ENCODE results near the gene AP3B1.
A peak's percentile ranks its signal among the peaks of the same experiment; 100 is the strongest.

Gene AP3B1

DNA sequence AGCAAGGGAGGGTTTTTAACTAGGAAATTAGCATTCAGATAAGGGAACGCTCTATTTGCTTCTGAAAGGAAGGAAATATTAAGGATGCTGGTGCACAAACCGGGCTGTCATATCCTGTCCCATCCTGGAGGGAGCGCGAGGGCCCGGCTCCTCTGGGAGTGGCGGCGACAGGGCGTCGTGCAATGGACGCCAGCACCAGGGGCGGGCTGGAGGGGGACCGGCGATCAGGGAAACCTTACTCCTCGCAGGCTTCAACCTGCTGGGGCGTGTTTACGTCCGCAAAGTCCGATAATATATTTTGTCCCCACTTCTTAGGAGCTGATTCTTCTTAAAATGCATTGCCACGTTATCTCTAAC is 321.3 kb downstream of the AP3B1 start:
- peak overlapping the region; percentile 46; the same call in 1 of the 2 replicates for H3K4me3 ChIP-seq (ENCODE audit: low read depth, low read length)
- TF ChIP-seq, protein P1, sequence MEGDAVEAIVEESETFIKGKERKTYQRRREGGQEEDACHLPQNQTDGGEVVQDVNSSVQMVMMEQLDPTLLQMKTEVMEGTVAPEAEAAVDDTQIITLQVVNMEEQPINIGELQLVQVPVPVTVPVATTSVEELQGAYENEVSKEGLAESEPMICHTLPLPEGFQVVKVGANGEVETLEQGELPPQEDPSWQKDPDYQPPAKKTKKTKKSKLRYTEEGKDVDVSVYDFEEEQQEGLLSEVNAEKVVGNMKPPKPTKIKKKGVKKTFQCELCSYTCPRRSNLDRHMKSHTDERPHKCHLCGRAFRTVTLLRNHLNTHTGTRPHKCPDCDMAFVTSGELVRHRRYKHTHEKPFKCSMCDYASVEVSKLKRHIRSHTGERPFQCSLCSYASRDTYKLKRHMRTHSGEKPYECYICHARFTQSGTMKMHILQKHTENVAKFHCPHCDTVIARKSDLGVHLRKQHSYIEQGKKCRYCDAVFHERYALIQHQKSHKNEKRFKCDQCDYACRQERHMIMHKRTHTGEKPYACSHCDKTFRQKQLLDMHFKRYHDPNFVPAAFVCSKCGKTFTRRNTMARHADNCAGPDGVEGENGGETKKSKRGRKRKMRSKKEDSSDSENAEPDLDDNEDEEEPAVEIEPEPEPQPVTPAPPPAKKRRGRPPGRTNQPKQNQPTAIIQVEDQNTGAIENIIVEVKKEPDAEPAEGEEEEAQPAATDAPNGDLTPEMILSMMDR (IDR thresholded peaks at IDR 0.05; ENCODE audit: low read depth, low read length, missing control alignments) = no peak
- DNase-seq (ENCODE audit: low read depth) = no peak

DNA sequence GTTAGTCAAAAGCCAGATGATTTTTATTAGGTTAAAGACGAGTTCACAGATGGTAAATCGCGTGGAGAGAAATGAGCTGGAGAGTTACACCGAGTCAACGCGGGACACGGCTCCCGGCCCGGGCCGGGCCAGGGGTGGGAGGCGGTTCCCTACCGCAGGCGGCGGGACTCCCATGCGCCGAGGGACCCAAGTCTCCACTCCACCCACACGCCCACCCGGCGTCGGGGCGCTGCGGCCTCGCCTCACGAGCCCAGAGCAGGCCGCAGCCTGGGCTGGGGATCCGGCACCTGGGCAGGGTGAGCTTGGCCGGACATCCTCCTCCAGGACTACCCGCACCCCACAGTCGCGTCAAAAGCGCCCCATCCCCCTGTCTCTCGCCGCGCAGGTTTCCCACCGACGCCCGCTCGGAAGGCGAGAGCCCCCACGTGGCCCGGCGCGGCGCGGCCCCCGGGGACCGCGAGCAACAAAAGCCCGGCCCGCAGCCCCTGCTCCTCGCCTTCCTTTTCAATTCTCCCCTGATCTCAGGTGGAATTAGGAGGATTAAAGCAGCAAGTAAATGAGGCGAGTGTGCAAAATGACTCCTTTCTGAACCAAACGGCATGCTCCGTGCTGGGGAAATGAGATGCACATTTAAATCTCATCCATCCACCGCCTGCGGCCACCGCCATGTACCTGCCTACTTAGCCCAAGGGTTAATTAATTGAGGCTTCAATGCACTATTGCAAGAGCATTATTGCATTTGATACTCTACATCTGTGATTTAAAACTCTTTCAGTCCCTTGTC is 321.8 kb downstream of the AP3B1 start:
- DNase-seq (ENCODE audit: low read depth) = no peak
- TF ChIP-seq, protein P1 (IDR thresholded peaks at IDR 0.05; ENCODE audit: low read depth, low read length, missing control alignments) = peak; percentile 55
- peak overlapping the region; percentile 46 for H3K4me3 ChIP-seq (ENCODE audit: low read depth, low read length)

DNA sequence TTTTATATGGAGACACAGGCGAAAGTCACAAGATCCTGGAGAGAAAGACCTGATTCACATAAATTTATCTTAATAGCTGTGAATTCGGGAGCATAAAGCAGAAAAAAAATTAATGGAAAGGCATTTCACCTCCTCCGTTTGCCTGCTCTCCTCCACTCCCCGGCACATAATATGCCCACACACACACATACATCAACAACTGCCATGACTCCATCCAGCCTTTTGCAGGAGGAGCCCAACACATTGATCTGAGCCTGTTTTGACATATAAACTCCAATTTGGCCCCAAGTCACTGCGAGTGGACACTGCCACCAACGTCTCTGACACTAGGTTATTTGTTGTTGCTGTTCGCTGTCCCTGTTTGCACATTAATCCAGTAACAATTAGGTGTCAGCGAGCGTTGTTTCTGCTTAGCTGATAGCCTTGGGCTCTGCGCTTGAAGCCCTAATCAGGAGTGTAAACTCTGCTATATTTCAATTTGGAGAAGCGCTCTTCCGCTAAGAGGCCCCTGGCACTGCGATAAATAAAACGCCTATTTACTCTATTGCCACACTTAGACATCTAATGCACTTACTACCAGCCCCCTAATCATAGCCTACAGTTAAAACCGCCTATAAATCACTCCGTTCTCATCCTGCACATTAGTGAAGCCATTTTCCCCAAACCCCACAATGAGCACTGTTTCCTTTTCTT is 322.6 kb downstream of the AP3B1 start:
- DNase-seq (ENCODE audit: low read depth) = no peak

DNA sequence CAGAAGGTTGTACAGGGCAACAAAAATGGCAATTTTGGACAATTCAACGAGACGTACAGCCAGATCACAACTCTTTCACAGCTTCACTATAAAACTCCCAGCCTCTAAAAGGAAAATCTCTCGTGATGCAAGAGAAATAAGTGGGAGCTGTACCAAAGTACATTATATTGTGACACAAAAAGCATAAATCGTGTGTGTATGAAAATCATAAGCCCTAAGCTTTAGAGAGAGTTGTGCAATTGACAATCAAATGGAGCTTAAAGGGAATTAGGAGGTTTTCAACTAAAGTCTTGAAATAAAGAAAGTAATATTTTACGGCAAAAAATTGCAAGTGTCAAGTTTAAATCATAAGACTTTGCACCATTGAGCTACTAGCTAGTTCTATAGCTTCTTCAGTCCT is 323.6 kb downstream of the AP3B1 start:
- TF ChIP-seq, protein P1 (IDR thresholded peaks at IDR 0.05; ENCODE audit: low read depth, low read length, missing control alignments) = no peak
- no peak overlapping the region for H3K4me3 ChIP-seq (ENCODE audit: low read depth, low read length)
- DNase-seq (ENCODE audit: low read depth) = no peak

More for the DNA sequence above, 322.6 kb downstream of the AP3B1 start:
- H3K4me3 ChIP-seq (ENCODE audit: low read depth, low read length) = peak overlapping the region; percentile 46; the same call in 1 of the 2 replicates
- TF ChIP-seq, protein P1 (IDR thresholded peaks at IDR 0.05; ENCODE audit: low read depth, low read length, missing control alignments) = no peak

DNA sequence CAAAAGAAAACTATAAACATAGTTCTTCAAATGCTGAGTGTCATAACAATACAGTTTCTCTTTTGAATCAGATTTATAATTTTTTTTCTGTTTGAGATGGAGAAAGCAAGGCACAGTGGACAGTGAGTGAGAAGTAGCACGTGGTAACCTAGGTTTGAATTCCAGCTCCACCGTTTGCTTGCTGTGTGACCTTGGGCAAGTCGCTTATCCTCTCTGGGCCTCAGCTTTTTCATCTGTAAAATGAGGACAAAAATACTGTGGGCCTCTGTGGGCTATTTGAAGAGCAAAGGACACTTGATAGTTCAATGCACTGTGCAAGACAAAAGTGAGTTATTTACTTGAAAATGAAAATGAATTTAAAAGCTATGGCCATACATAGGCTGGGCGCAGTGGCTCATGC is 330.7 kb downstream of the AP3B1 start:
- TF ChIP-seq, protein P1 (IDR thresholded peaks at IDR 0.05; ENCODE audit: low read depth, low read length, missing control alignments) = no peak
- no peak overlapping the region for H3K4me3 ChIP-seq (ENCODE audit: low read depth, low read length)
- no peak for DNase-seq (ENCODE audit: low read depth)

DNA sequence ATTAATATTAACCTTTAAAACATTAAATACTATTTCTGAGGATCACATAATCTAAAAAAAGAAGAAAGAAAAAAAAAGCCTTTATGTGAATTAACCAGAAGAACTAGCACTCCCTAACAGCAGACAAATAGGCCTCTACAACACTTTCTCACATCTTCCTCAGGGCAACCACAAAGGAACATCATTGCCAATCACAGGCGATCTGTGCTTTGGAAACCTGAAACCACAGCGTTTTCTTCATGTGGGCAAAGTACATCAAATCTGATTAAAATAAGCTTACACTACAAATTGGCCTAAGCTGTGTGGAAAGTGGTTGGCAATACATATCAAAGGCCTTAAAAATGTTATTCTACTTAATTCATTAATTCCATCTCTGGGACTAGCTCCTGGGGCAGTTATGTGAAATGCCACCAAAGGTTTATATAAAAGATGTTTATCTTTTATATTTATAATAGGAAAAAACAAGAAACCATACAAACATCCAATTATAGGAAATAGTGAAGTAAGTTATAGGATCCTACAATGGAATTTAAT is 333.6 kb downstream of the AP3B1 start:
- TF ChIP-seq, protein P1 (IDR thresholded peaks at IDR 0.05; ENCODE audit: low read depth, low read length, missing control alignments) = no peak
- H3K4me3 ChIP-seq (ENCODE audit: low read depth, low read length) = no peak overlapping the region
- DNase-seq (ENCODE audit: low read depth) = no peak
